Spinal cord (tissue), 10 donors: Measurements from ENCODE around the gene FAM117B. TPM values are rescaled to one million over a fixed set of nuclear protein-coding genes. Genes with fewer than 3 reads are reported as not detected.

Experiments used
- DNase-seq, 6 donors: peaks; one replicate each; pipeline versions ENCODE4 v3.0.0 to v3.0.0-alpha.2; 2013 to 2015; ENCODE audit warnings: low spot score in 6 of 6, low read depth in 4 of 6
- H3K27ac ChIP-seq: one replicate; pipeline ENCODE4 v1.5.1; 2013; ENCODE audit warnings: low read depth, low read length, control low read depth
- H3K27me3 ChIP-seq: one replicate; pipeline ENCODE4 v1.6.1; 2013; ENCODE audit warnings: low read length; ENCODE audit not compliant: control insufficient read depth, insufficient read depth
- H3K36me3 ChIP-seq: one replicate; pipeline ENCODE4 v1.6.1; 2013; ENCODE audit warnings: low read length; ENCODE audit not compliant: control insufficient read depth, insufficient read depth
- H3K4me1 ChIP-seq: one replicate; pipeline ENCODE4 v1.6.1; 2013; ENCODE audit warnings: low read length; ENCODE audit not compliant: control insufficient read depth, insufficient read depth
- H3K4me3 ChIP-seq: one replicate; pipeline ENCODE4 v1.5.1; 2013; ENCODE audit warnings: low read depth, low read length, control low read depth
- H3K9me3 ChIP-seq: one replicate; pipeline ENCODE4 v1.6.1; 2013; ENCODE audit warnings: low read length; ENCODE audit not compliant: control insufficient read depth, insufficient read depth
- WGBS: methylation state at CpG from one replicate; pipeline ENCODE4 v1.1.5; 2013; ENCODE audit warnings: missing lambda C conversion rate; ENCODE audit not compliant: insufficient coverage; 5-methylcytosine and 5-hydroxymethylcytosine counted together
- polyA plus RNA-seq, 2 donors: library from polyadenylated mRNA; unstranded; fragments of 120-200 nt; gene quantifications; one replicate each; pipeline ENCODE4 v1.2.1, GENCODE V29; 2013; ENCODE audit not compliant: insufficient read length in 2 of 2
- small RNA-seq: library from RNA; depleted of rRNA; stranded (forward); fragments of <200 nt; gene quantifications from one replicate; pipeline ENCODE3, GENCODE V24; 2014; ENCODE audit warnings: low replicate concordance
- total RNA-seq, 2 donors: library from RNA; depleted of rRNA in 1 of 2; stranded (reverse); fragments of 120-200 nt in 1 of 2; fragments of >200 nt in 1 of 2; gene quantifications; one replicate each; pipeline versions ENCODE4 v1.2.3 to v1.2.4, GENCODE V29; 2013 to 2014
- donor health status: healthy.

The FAM117B gene
- total and polyA plus RNA-seq, 4 donors = 11.3 to 28.4 (median 23.3) TPM

DNA sequence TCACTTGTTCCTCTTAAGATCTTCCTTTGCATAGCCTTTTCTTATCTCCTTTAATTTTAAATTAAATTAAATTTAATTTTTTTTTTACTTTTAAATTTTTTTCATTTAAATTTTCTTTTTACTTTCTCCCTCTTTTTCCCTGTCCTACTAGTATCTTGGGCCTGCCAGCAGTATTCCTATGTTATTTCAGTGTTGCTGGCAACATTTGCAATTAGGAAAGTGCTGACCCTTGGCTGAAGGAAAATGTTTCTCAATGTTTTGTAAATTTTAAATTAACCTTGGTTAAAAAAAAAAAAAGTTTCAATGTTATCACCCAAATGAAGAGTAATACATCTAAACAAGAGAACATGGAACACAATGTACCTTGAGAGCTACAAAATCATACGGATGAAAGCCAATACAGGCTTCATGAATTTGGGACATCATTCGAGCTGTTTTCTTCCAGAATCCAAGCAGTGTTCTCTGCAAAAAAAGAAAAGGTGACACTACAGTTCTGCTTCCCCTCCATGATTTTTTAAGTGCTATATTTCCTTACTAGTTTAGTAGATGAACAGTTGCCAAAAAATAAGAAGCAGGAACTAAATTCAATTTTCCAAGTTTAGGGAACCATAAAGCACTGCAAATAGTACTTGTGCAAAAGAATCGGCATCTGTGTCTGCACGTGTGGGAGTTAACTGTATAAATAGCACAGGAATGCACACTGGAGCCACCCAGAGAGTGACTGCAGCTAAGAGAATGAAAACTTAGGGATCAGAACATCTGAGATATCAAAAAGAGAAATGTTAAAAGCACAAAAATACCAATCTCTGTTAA is 181.0 kb downstream of the FAM117B start:
- no peaks in the 10 kb centered on the region for H3K4me1 ChIP-seq
- peak in 1 of 6 donors; percentile 38 for DNase-seq
- H3K27ac ChIP-seq = peak overlapping the region; percentile 4
- no peaks in the 10 kb centered on the region for H3K9me3 ChIP-seq
- H3K4me3 ChIP-seq = no peak overlapping the region
- H3K36me3 ChIP-seq = peaks cover 8% of the 10 kb centered on the region
- 78% methylated on average over 4 of the region's 4 CpGs for whole genome bisulfite sequencing
- H3K27me3 ChIP-seq = no peaks in the 10 kb centered on the region

DNA sequence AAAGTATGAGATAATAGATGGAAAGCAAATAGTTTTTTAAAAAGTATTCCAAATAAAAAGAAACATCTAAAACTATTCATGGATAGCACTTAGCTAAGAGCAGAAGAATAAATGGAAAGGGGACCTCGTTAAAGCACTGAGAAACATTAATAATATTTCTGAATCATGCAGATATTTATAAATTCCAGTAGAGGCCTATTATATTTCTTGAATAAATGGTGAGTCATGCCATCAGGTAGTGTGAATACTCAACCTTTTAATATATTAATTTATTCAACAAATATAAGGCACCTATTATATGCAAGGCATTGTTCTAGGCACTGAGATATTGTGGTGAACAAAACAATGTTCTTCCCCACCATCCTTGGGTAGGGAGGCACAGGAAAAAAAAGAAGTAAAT is 183.0 kb downstream of the FAM117B start:
- H3K36me3 ChIP-seq = peaks cover 5% of the 10 kb centered on the region
- no peak overlapping the region for H3K27ac ChIP-seq
- no peak overlapping the region for H3K4me3 ChIP-seq
- no peaks in the 10 kb centered on the region for H3K4me1 ChIP-seq
- DNase-seq = no peak
- H3K9me3 ChIP-seq = no peaks in the 10 kb centered on the region
- no CpG with 5 or more reads among the region's 1 CpG for whole genome bisulfite sequencing
- H3K27me3 ChIP-seq = no peaks in the 10 kb centered on the region

- 82% methylated on average over 2 of the region's 3 CpGs for WGBS
- Histone ChIP-seq H3K27me3 (no peaks in the 10 kb centered on the region), H3K4me3 (no peak overlapping the region), H3K4me1 (no peaks in the 10 kb centered on the region), H3K36me3 (peaks cover 3% of the 10 kb centered on the region), H3K27ac (no peak overlapping the region), H3K9me3 (no peaks in the 10 kb centered on the region)
- no peak for DNase-seq
Observed at GRCh38 chr2:202818321-202818720, 183.6 kb downstream of the FAM117B start.

Small RNA genes within 50 kb of the gene (small RNA-seq; reads per million reads assigned to genes)
- not detected for gene MTND4LP17

Other genes with a start within 250 kb of the FAM117B start
- 10 to 100 TPM; 33.0 to 55.8 TPM for gene ICA1L, start 236.8 kb downstream of the FAM117B start, total RNA-seq
- gene ICA1L, start 236.8 kb downstream of the FAM117B start, polyA plus RNA-seq = 10 to 100 TPM; 35.9 to 44.3 TPM